DND-41 (cell line): ENCODE measurements around the gene NFKB1.
"Not testable (repeated sequence)": the region's sequence is repeated elsewhere in the genome, so short reads cannot be mapped to it uniquely, and the experiment has no call there.

Experiments used
- ATAC-seq: fragments of 200-7000 bp; cut with Tn5 transposase; 3 replicates; pipeline ENCODE4 v1.9.1; 2021; ENCODE audit warnings: low read depth; ENCODE audit not compliant: insufficient read depth
- DNase-seq: peaks from one replicate; pipeline ENCODE4 v3.0.0-alpha.2; 2020
- H2AFZ ChIP-seq: 2 replicates; pipeline ENCODE4 v1.6.0; 2012; ENCODE audit warnings: low read depth, low read length
- H3K27ac ChIP-seq: 2 replicates; pipeline ENCODE4 v1.5.1; 2012; ENCODE audit warnings: low read length, inconsistent platforms
- H3K27me3 ChIP-seq: fragments of 200-600 bp; sonication (generic); 2 replicates; pipeline ENCODE4 v1.6.0; 2012; ENCODE audit warnings: low read length, mild to moderate bottlenecking, inconsistent platforms; ENCODE audit not compliant: insufficient read depth, poor library complexity
- H3K36me3 ChIP-seq: 2 replicates; pipeline ENCODE4 v1.5.1; 2012; ENCODE audit warnings: low read length, inconsistent platforms; ENCODE audit not compliant: insufficient read depth
- H3K4me1 ChIP-seq: 2 replicates; pipeline ENCODE4 v1.5.1; 2012; ENCODE audit warnings: mild to moderate bottlenecking, low read length; ENCODE audit not compliant: insufficient read depth
- H3K4me2 ChIP-seq: 2 replicates; pipeline ENCODE4 v1.6.0; 2012; ENCODE audit warnings: mild to moderate bottlenecking, moderate library complexity, low read length, inconsistent platforms; ENCODE audit not compliant: insufficient read depth
- H3K4me3 ChIP-seq, 2 experiments: fragments of 200-600 bp in 1 of 2; shearing (Covaris generic) in 1 of 2; 2 replicates each; pipeline ENCODE4 v1.5.1; 2012 to 2016; ENCODE audit warnings: inconsistent platforms in 2 of 2, low read length in 2 of 2, mild to moderate bottlenecking in 2 of 2, low read depth in 1 of 2, moderate library complexity in 1 of 2
- H3K79me2 ChIP-seq: 2 replicates; pipeline ENCODE4 v1.6.0; 2012; ENCODE audit warnings: low read length, inconsistent platforms; ENCODE audit not compliant: insufficient read depth
- H3K9ac ChIP-seq: 2 replicates; pipeline ENCODE4 v1.6.0; 2012; ENCODE audit warnings: low read depth, mild to moderate bottlenecking, inconsistent platforms, low read length, moderate library complexity
- H3K9me3 ChIP-seq: 2 replicates; pipeline ENCODE4 v1.5.1; 2012; ENCODE audit warnings: low read length, moderate library complexity, mild to moderate bottlenecking, inconsistent platforms; ENCODE audit not compliant: insufficient read depth, severe bottlenecking
- H4K20me1 ChIP-seq: 2 replicates; pipeline ENCODE4 v1.6.0; 2012; ENCODE audit warnings: low read length; ENCODE audit not compliant: insufficient read depth
- CTCF ChIP-seq: IDR thresholded peaks from 2 replicates; pipeline ENCODE4 v1.5.1; 2012; ENCODE audit warnings: borderline replicate concordance, low read length, moderate library complexity, mild to moderate bottlenecking; ENCODE audit not compliant: poor library complexity, severe bottlenecking; ENCODE audit errors: extremely low read depth
- EZH2 ChIP-seq: IDR thresholded peaks from 3 replicates; pipeline ENCODE4 v1.6.1; 2012; ENCODE audit warnings: borderline replicate concordance, low read depth, mild to moderate bottlenecking, moderate library complexity, low read length, inconsistent platforms; ENCODE audit not compliant: severe bottlenecking

NFKB1 gene

GRCh38 chr4:102616636-102617035, 115.5 kb downstream of the NFKB1 start:
- Histone ChIP-seq H3K27ac (no peak overlapping the region), H3K4me3 (no peak overlapping the region), H4K20me1 (no peaks in the 10 kb centered on the region), H3K27me3 (no peaks in the 10 kb centered on the region), H3K9ac (no peak overlapping the region), H3K4me1 (no peaks in the 10 kb centered on the region), H3K4me2 (no peak overlapping the region), H3K9me3 (no peaks in the 10 kb centered on the region), H3K79me2 (no peaks in the 10 kb centered on the region), H2AFZ (no peak overlapping the region), H3K36me3 (peaks cover 42% of the 10 kb centered on the region)
- DNase-seq (peak; percentile 35), ATAC-seq (peak; percentile 30; the same call in 2 of the 3 replicates)
- no peak for TF ChIP-seq EZH2

GRCh38 chr4:102619021-102619420, 117.9 kb downstream of the NFKB1 start:
- H3K27ac ChIP-seq, DNase-seq, H3K27me3 ChIP-seq, H3K79me2 ChIP-seq, H3K4me1 ChIP-seq, H2AFZ ChIP-seq, ATAC-seq, H3K9me3 ChIP-seq, H3K4me2 ChIP-seq, H4K20me1 ChIP-seq, H3K4me3 ChIP-seq, H3K9ac ChIP-seq: not testable (repeated sequence)
- H3K36me3 ChIP-seq: peaks cover 20% of the 10 kb centered on the region

- not testable (repeated sequence) for H3K4me3 ChIP-seq, H4K20me1 ChIP-seq, H3K4me2 ChIP-seq, H3K27me3 ChIP-seq, H3K79me2 ChIP-seq, H3K9ac ChIP-seq, DNase-seq, H3K4me1 ChIP-seq, H3K9me3 ChIP-seq, H3K27ac ChIP-seq
- H3K36me3 ChIP-seq: peaks cover 10% of the 10 kb centered on the region
- H2AFZ ChIP-seq: peak overlapping the region; percentile 0; the same call in 1 of the 2 replicates
- 0 out of 3 replicates have a peak, but pooled peaks have one; percentile 4 for ATAC-seq
Measured at GRCh38 chr4:102619776-102620631, 118.8 kb downstream of the NFKB1 start.

- Histone ChIP-seq H3K4me2 (no peak overlapping the region), H3K9ac (no peak overlapping the region), H3K4me1 (peaks cover 12% of the 10 kb centered on the region), H2AFZ (peak overlapping the region; percentile 0; the same call in 1 of the 2 replicates), H3K9me3 (no peaks in the 10 kb centered on the region), H3K27ac (no peak overlapping the region), H3K36me3 (peaks cover 7% of the 10 kb centered on the region; the same call in 1 of the 2 replicates), H3K27me3 (no peaks in the 10 kb centered on the region), H3K4me3 (no peak overlapping the region), H4K20me1 (no peaks in the 10 kb centered on the region), H3K79me2 (no peaks in the 10 kb centered on the region)
- peak; percentile 66 for TF ChIP-seq CTCF
- TF ChIP-seq EZH2: no peak
- ATAC-seq (peak; percentile 73), DNase-seq (peak; percentile 24)
Measured at GRCh38 chr4:102620697-102621497, 119.7 kb downstream of the NFKB1 start.
